Suprapubic skin (tissue), 4 donors: ENCODE results near the gene KIAA1671.

Experiments
- CTCF ChIP-seq, 2 donors: fragments of 200-600 bp in 1 of 2; fragments of 450-650 bp in 1 of 2; sonication (generic) in 1 of 2; IDR thresholded peaks; one replicate each; pipeline ENCODE4 v1.5.1; 2016 to 2019; ENCODE audit warnings: antibody characterized with exemption in 2 of 2, mild to moderate bottlenecking in 1 of 2, moderate library complexity in 1 of 2
- EP300 ChIP-seq: sonication (generic); formaldehyde crosslinking; IDR thresholded peaks from one replicate; pipeline ENCODE4 v1.6.1; 2017; ENCODE audit warnings: antibody characterized with exemption
- POLR2A ChIP-seq, 2 donors: fragments of 450-650 bp; IDR thresholded peaks; one replicate each; pipeline ENCODE4 v1.6.1; 2017; ENCODE audit warnings: antibody characterized with exemption in 2 of 2, mild to moderate bottlenecking in 2 of 2, moderate library complexity in 2 of 2
- POLR2AphosphoS5 ChIP-seq, 3 donors: sonication (generic); formaldehyde crosslinking; IDR thresholded peaks; one replicate each; pipeline ENCODE4 v1.6.1; 2017; ENCODE audit warnings: antibody characterized with exemption in 3 of 3

- no peak for TF ChIP-seq CTCF (IDR thresholded peaks at IDR 0.05)
- no peak for TF ChIP-seq POLR2AphosphoS5 (IDR thresholded peaks at IDR 0.05)
- TF ChIP-seq POLR2A (IDR thresholded peaks at IDR 0.05): no peak
- no peak for TF ChIP-seq EP300
Measured at GRCh38 chr22:24965822-24966626, 13.5 kb downstream of the KIAA1671 start.
